GM04503 (cell line): ENCODE data around the gene SCG2.

Experiments
- DNase-seq: peaks from one replicate; pipeline ENCODE4 v3.0.0-alpha.2; 2012; ENCODE audit warnings: low read depth

SCG2 gene

GRCh38 chr2:223570784-223571183 lies 31.4 kb downstream of the SCG2 start:
- no peak for DNase-seq

DNA sequence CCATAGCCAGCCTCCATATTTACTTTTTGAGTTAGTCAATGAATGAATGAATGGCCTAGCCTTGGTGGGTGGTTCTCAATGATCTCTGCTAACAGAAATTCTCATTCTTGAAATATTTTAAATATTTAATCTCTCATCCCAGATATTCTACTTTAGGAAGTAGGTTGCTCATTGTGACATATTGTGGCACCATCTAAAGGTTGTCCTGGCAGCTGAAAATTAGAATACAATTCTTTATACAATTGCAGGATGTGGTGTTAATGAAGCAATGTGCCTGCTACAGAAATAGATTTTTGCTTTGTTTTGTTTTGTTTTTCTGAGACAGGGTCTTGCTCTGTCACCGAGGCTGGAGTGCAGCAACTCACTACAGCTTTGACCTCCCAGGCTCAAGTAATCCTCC lies 35.8 kb downstream of the SCG2 start:
- no peak for DNase-seq

DNA sequence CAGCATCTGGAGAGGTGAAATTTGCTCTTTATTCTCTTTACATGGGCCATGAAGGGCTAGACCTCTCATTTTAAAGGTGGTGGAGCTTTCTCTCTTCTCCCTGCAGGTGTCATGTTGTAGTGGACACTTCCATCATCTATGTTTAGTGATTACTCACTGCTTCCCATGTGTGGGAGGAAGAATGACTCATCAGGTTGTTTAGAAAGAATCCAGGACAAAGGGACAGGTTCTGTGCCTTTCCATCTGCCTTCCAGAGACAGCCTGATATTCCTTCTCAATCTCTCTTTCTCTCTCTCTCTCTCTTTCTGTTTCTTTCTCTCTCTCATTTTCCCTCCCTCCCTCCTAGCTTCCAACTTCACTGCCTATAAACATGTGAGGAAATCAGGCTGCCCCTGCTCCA lies 38.7 kb downstream of the SCG2 start:
- no peak for DNase-seq

- DNase-seq: no peak
These were observed 40.1 kb downstream of the SCG2 start for GRCh38 chr2:223562078-223562477.

DNA sequence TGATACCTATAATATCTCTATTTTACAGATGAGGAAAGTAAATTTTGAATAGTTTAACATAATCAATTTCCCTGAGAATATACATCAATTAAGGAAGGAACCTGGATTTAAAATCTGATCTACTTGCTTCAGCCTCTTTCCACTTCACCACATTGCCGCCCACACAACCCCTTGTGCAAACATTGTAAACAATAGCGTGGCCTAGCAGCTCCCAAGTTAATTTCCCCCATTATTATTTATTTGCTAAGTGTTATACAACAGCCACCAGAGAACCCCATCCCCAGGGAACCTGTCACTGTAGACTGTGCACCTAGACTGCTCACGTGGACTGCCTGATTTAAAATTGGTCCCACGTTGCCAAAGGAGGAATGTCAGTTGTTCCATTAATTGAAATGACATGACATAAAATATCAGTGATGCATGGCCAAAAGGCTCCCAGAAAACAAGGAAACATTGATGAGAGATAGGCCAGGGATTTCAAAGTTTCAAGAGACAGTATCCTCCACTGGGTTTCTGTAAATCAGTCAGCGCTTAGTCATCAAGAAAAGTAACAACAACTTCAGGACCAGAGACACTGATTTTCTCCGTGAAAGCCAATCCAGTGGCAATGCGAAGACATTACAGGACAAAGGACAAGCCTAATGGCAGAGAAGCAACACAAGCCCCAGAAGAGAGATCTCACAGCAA lies 41.3 kb downstream of the SCG2 start:
- DNase-seq: no peak

DNA sequence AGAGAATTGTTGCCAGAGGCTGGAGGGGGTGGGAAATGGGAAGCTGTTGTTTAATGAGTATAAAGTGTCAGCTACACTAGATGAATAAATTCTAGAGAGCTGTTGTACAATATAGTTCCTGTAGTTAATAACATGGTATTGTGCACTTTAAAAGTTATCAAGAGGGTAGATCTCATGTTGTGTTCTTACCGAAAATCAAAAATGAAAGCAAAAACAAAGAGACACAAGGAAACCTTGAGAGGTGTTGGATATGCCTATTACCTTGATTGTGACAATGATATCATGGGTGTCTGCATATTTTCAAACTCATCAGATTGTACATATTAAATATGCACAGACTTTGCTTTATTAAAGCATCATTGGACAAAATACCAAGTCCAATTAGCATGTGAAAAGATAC lies 43.2 kb downstream of the SCG2 start:
- DNase-seq: no peak

DNA sequence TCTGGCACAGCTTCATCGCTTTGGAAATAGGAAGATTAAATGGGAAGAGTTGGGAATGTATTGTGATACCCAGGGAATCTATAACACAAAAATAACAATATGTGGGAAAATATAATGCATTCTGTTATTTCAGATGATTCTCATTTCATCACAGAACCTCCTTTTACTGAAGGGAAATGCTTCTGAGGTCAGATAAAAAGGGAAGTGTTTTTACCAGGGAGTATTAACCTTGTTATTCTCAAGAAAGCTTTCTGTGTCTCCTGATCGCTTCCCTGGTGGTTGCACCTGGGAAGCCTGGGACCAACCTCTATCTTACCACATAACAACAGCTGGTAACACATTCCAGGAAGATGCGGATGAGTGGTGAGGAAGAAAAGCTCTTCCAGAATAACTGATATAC lies 47.2 kb downstream of the SCG2 start:
- DNase-seq: no peak

GRCh38 chr2:223549215-223549614 lies 52.9 kb downstream of the SCG2 start:
- peak; percentile 87 for DNase-seq

GRCh38 chr2:223548194-223548593 lies 54.0 kb downstream of the SCG2 start:
- no peak for DNase-seq
